Activated T-helper 1 cell treated with anti-CD3 and anti-CD28 coated beads, Interleukin-2, amount 50 U/mL, for 16 hours (primary cell): ENCODE results near the gene DNAL4.

Experiments used
- DNase-seq, 2 donors: peaks; one replicate each; pipeline ENCODE4 v3.0.0-alpha.2; 2020; ENCODE audit warnings: low read depth in 1 of 2, low spot score in 1 of 2

The DNAL4 gene

DNA sequence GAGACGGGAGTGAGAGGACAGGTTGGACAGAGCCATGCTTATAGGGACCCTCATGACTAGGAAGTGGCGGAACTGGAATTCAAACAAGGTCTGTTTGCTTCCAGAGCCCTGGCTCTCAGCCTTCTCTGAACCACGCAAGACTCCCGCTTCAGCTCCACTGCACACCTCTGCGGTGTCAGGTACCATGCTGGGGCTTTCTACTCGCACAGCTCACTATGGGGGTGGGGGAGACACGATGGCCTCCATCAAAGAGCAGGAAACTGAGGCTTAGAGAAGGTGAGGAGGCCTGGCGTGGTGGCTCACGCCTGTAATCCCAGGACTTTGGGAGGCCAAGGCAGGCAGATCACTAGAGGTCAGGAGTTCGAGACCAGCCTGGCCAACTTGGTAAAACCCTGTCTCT, 52.4 kb downstream of the DNAL4 start:
- no peak for DNase-seq

DNA sequence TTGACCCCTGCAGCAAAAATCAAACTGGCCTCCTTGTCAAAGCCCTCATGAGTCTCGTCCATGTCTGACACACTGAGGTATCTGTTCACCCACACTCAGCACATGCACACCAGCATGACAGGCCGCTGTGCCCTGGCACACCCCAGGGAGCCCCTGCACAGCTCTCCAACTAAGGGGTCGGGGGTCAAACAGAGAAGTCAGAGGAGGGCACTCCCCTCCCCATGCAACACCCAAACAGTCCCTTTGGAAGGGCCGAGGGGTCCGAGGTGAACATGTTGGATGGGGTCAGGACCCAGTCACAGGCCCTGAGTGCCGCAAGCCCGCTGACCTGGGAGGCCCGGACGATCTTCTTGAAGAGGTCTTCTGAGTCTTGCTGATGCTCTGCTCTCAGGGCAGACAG, 52.8 kb downstream of the DNAL4 start:
- DNase-seq: no peak

DNA sequence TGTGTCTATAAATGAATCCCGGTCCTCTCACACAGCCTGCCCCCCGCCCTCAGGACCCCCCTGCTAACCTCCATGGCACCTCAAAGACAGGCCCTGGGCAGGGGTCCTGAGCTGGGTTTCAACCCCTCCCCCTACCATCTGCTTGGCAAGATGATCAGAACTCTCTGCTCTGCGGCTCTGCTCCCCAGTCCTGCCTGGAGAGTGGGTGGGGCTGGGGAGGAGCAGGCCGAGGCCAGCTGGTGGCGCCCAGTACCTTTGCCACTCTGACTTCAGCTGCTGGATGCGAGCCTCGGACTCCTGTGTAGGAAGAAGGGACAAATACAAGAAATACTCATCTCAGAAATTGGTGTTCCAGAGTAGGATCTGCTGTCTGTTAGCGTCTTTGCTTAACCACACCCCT, 53.2 kb downstream of the DNAL4 start:
- no peak for DNase-seq

DNA sequence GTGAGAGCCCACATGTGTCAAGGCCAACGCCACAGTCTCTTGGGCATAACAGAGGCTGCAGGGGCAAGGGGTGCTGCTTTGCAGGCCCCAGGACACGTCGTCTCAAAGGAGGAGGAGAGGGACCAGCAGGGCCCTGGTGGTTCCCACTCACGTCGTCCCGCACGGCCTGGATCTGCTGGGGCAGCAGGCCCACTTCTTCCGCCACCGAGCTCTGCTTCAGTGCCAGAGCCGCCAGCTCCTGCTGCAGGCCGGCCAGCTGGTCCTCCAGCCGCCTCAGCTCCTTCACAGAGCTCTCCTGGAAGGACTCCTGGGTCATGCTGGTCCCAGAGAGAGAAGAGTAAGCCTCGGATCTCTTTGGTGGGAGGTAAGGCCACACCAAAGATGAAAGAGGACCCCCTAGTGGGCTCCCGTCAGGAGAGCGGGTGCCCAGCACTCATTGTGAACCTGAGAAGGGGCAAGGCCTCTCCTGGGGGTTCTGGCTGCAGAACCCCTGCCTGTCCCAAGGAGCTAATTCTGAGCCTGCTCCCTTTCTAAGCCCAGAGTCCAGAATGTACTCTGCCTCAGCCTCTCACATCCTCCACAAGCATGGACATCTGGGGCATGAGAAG, 53.7 kb downstream of the DNAL4 start:
- DNase-seq: no peak

DNA sequence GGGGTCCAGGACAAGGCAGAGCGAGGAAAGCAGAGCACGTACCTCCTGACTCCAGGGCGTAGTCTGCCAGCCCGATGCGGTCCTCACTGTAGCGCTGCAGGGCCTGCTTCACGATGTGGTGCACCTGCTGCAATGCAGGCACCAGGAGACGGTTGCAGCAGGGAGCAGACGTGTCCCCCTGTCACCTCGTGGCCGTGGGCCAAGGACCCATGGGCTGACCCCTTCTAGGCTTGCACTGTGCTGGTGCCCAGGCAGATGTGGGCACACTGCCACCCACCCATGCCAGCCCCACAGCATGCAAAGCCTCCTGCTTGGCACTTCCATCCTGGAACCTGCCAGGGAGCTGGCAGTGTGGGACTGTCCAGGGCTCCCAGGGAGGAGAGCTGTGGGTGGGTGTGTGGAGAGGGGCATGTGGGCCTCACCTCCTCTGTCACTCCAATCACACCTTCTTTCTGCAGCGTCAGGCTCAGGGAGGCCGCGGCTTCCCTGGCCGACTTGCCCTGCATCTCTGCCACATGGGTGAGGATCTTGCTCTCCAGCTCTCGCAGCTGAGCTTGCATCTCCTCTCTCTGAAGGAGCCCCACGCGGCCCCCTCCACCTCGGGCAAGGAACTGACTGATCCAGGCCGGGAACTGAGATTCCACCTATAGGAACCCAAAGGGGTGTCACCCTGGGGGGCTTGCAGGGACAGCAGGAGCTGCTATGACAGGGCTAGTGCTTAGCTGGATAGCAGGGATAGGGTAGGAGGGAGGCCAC, 54.5 kb downstream of the DNAL4 start:
- no peak for DNase-seq

DNA sequence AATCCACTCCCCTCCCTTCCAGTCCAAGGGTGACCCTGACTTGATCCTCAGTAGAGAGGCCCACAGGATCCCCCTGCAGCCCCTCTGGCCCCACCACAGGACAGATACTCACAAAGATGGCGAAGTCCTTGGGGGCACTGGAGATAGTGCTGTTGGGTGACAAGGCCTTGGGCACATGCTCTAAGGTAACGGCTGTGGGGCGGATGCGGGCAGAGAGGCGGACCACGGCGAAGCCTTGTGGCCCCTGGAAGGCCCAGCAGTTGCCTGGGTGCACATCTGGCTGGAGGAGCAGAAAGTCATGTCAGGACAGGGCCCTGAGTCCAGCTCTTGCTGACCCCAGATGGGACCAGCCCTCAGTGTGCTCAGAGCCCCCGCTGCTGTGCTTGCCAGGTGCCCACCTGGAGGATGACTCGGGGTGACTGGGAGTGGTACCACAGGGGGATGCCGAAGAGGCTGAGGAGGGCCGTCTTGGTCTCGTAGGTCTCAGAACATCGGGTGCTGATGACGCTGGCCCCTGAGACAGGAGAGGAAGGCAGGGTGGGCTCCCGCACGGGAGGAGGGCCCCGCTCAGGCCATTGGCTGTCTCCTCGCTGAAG, 55.4 kb downstream of the DNAL4 start:
- no peak for DNase-seq

DNA sequence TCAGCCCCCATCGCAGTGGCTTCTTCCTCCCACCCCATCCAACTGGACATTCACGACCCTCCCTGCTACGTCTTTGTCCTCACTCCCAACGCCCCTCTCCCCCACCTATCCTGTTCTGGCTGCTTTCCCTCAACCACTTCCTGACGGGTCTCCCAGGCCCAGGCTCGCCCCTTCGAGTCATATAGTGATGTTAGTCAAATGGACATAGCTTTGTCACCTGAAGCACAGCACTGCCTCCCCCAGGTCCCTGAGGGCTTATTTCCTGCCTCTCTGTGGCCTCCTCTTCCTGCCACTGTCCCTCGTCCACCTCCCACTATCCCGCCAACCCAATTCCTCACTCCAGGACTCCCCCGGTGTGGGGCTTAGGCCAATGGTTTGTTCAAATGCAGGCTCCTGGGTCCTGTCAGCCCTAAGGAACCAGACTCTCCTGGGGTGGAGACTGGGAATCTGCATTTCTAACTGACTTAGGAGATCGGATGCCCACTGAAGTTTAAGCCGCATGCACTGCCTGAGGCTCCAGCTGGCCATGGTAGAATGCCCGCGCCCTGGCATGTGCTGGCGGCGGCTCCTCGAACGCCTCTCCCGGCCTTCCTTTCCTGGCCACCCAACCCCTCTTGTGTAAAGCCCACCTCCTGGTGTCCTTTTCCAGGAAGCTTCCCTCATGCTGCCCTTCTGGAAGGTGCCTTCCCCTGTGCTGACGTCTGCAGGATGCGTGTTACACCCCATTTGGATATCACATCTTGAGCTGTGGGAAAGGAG, 56.5 kb downstream of the DNAL4 start:
- no peak for DNase-seq

DNA sequence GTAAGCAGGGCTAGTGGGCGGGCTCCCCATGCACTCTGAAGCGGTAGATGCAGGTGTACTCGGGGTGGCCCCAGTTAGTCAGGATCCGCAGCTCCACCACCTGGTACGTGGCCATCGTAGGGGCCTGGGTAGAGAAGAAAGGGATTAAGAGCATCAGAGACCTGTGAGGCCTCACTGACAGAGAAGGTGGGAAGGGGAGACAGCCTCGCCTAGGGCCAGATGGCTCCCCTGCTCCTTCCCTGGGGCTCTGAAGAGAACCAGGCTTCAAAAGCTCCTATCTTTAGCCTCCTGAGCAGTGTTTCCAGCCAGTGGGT, 57.7 kb downstream of the DNAL4 start:
- DNase-seq: no peak

DNA sequence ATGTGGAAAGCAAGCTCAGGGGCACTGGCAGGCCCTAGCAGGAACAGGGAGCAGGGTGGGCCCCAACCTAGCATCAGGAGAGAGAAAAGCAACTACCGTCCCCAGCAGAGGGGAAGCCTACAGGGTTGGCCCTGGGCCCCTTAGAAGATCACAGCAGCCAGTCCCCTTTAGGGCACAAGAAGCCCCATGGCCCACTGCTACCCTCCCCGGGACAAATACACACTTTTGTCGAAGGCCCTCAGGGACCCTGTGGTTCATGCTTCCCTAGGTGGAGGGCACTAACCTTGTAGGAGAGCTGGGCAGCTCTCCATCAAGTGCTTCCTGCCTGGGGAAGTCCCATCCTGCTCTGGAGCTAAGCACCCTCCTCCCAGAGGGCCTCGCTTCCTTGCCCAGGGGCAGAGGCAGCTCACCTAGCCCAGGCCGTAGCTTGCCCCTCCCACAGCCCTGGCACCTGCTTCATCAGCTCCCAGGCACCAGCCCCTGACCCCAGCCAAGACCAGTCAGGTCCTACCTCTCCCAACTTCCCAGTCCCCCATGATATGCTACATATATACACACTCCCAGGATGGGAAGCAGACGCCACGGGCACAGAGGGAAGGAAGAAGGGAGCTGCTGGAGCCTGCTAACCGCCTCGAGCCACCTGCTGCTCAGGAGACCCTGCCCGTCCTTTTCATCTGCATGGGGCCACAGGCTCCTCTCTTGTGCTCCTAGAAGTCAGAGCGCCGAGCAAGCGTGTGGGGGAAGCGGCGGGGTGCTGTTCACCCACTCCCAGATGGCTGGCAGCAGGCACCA, 58.3 kb downstream of the DNAL4 start:
- DNase-seq: no peak

DNA sequence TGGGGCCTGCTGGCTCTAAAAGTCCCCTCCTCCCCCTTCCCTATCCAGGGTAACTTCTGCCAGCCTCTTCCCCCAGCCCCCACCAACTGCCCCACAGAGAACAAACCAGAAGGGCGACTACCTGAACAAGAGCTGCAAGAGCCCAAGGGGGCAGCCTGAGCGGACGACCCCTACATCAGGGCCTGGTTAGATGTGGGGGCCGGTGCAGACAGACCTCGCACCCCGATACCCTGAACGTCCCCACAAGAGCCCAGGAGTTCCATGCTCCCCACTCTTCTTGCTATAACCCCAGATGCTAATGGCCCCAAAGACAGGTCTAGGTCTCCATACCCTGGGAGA, 58.8 kb downstream of the DNAL4 start:
- DNase-seq: no peak

DNA sequence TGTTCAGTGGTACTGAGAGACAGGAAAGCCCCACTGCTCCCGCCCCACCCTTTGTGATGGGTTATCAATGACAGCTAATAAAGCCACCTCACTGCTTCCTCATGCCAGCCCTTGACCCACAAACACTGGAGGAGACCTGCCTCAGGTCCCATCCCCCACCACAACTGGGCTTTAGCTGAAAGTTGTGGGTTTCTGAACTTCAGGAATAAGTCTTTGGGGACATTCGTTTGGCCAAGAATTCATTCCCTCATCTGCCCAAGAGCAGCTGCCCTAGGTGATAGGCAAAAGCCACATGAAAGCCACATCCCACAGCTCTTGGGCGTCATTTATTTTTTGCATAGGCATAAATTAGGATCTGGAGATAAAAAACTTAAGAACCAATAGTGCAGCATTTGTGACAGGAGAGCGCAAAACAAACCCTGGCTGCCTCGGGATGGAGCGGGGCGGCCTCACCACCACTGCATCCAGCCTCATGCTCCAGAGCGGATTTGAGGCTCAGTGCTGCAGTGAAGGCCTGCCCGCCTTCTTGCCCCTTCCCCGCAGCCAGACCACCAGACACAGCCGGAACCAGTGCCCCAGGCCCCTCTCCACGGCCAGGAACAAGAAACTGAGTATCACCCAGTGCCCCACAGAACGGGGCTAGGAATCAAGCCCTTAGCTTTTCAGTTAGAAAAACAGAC, 59.4 kb downstream of the DNAL4 start:
- DNase-seq: no peak

DNA sequence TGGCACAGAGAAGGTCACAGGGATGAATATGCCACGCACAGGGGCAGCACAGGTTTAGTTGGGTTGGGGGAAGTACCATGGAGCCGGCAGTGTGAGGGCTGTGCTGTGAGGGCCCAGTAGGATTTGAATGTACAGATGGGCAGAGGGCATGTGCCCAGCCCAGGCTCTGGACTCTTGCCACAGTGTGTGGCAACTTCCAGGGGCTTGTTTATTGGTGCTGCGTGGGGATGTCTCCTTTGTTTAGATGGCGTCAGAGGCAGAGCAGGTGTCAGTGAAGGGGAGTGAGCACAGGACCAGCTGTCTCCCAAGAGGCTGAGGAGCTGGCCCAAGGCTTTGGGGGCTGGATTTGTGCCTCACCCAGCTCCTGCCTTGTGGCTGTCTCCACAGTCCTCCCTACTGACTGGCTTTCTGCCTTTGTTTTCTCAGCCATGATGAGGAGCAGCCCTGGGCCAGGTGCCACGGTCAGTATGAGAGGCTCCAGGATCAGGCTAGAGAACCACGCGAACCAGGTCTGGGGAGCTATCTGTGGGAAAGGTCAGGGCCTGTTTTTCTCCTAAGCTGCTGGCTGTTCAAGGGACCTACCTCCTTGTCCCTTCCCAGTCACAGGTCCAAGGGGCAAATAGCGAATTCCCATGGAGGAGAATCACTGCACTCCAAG, 60.1 kb downstream of the DNAL4 start:
- DNase-seq: no peak

DNA sequence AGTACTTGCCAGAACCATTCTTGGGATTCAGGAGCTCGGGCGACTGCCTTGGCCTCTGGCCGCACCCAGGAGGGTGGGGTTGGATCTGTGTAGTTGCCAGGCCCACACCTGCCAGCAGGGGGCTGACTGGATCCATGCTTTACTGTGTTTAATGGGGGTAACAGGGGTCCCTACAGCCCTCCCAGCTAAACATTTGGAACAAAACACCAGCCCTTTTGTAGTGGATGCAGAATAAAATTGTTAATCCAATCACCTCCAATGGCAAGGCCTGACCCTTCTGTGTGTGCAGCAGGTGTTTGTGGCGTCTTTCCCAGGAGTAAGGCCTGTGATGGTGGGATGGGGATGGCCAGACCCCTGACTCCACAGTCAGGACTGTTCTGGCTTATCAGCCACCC, 60.6 kb downstream of the DNAL4 start:
- DNase-seq: no peak

DNA sequence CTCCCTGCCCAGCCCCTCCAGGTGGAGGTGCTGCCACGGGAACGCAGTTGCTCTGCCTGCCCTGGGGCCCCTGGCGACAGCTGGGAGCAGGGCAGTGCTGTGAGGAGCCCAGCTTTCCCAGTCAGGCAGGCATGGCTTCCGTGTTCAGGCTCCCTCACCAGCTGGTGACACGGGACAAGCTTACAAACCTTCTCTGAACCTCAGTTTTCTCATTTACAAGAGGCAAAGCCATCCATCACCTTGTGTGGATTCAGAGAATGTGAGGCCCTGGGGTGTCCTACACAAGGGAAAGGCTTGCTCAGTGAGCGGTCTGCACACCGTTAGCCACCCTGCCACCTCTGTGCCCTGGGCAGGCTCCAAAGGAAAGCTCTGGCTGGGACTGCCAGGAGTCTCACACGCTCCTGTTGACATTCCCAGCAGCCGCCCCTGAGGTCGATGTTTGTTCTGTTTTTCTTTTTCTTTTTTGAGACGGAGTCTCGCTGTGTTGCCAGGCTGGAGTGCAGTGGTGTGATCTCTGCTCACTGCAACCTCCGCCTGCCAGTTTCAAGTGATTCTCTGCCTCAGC, 61.6 kb downstream of the DNAL4 start:
- no peak for DNase-seq

DNA sequence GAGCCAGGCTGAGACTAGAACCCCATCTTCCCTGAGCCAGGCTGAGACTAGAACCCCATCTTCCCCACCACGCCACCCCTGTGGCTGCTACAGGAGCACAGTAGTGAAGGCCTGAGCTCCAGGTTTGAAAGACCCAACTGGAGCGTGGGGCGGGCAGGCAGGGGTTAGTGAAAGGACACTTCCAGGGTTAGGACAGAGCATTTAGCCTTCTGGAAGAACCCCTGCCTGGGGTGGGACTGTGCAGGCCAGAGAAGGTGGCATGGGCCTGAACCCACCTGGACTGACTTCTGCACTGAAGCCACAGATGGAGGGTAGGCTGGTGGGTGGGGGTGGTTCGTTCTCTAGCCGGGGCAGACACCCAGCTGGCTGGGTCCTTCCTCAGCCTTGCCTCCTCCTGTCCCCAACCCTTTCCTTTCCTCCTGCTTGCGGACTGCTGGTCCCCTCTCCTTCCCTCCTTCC, 62.2 kb downstream of the DNAL4 start:
- DNase-seq: no peak

DNA sequence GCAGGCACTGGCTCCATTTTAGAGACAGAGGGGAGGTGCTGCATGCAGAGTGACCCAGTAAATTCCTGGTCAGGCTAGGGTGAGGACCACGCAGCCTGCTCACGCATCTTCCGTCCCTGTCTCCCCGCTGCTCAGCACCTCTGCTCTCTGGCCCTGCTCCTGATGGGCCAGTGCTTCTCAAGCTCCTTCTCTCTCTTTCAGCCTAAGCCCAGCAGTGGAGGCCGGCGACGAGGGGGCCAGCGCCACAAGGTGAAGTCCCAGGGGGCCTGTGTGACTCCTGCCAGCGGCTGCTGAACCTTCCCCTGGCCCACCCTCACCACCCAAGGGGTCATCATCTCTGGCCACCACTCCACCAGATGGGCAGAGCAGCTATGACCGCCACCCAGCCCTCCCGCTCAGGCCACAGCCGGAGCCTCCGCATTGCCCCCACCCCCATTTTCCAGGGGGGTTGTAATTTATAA, 63.5 kb downstream of the DNAL4 start:
- DNase-seq: no peak

DNA sequence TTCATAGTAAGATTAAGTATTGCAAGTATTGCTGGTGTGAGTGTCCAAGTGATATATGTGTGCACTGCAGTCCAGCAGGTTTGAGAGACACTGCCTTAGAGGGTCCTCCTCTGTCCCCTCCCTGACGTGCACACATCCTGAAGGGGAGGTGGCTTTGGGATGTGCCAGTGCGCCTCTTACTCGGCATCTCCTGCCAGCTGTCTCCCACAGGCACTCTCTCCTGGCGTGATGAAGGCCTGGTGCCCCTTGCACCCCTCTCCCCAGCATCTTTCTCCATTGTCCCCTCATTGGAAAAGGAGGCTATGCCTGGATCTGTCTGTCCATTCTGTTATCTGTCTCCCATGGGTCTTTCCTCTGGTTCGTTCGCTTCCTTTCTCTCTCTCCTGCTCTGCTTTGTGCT, 64.0 kb downstream of the DNAL4 start:
- no peak for DNase-seq

DNA sequence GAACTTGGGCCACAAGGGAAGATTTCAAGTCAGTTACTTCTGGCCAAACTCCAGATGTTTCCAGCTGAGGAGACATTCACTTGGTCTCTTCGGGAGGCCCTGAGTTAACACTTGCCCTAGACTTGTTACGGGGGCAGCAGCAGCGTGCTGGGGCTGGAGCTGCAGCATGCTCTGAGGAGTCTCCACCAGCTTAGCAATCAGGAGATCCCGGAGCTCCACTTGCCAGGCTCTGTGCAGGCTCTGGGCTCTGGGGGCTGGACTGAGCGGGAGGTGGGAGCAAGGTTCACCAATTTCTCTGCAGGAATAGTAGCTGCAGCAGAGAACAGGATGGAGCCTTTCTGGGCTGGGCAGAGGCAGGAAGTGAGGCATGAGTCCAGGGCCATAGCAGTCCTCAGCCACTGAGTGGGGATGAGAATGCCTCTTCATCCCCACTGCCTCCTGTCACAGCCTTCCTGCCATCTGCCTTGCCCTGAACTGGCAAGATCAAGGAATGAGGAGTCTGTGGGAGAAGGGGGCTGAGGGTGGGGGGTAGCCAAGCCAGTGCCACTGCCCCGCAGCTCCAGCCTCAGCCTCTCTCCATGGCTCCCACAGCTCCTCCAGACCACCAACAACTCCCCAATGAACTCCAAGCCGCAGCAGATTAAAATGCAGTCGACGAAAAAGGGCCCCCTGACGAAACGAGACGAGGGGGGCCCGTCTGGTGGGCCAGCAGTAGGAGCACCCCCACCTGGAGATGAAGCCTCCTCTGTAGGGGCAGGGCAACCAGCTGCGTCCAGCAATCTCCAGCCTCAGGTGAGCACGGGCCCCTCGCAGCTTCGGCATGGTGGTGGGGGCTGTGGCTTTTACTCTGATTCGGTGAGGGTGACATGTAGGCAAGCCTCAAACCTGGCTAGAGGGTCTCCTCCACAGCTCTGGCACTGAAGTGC, 64.8 kb downstream of the DNAL4 start:
- no peak for DNase-seq
